Measurements from ENCODE around the gene NR5A2.

DNA sequence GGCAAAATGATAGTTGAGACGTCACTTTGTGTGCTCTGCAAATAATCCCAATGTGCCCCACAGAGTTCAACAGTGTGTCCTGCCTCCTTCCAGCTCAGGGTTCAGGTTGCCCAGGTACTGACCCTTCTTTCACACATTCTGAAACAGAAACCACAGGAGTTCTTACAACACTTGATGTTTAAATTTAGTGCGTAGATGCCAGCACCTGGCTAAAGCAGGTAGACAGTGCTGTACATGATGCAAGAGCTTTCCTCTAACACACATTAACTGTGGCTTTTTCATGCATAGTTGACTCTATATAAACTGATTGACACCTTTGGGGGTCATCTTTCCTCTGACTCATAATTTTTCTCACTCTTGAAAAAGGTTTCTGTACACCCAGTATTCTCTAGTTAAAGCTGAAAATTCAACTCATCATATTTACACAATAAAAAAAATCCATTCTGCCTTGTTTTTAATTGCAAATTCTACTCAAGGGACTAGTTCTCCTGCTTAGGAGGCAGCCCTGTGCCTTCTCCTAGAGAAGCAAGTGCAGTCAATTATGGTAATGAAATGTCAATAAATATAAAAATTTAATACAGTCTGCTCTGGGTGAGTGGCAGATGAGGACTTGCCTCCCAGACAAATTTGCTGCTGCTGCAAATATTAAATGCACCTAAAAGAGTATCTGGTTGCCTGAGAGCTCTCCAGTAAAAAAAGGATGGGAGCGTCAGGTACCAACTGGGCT is 91.4 kb downstream of the NR5A2 start:
- TF ChIP-seq ZNF416 (CRISPR knock-in tag; IDR thresholded peaks at IDR 0.05) (no peak), SMAD4 (CRISPR knock-in tag; IDR thresholded peaks at IDR 0.05) (no peak), CBFB (CRISPR knock-in tag; IDR thresholded peaks at IDR 0.05; ENCODE audit: low read depth) (no peak), NFATC4 (CRISPR knock-in tag; IDR thresholded peaks at IDR 0.05) (no peak), ZNF423 (CRISPR knock-in tag; IDR thresholded peaks at IDR 0.05) (no peak), GRHL2 (CRISPR knock-in tag; IDR thresholded peaks at IDR 0.05; ENCODE audit: insufficient replicate concordance, severe bottlenecking) (no peak), CREM (CRISPR knock-in tag; IDR thresholded peaks at IDR 0.05) (no peak)
- TF ChIP-seq, protein P1, sequence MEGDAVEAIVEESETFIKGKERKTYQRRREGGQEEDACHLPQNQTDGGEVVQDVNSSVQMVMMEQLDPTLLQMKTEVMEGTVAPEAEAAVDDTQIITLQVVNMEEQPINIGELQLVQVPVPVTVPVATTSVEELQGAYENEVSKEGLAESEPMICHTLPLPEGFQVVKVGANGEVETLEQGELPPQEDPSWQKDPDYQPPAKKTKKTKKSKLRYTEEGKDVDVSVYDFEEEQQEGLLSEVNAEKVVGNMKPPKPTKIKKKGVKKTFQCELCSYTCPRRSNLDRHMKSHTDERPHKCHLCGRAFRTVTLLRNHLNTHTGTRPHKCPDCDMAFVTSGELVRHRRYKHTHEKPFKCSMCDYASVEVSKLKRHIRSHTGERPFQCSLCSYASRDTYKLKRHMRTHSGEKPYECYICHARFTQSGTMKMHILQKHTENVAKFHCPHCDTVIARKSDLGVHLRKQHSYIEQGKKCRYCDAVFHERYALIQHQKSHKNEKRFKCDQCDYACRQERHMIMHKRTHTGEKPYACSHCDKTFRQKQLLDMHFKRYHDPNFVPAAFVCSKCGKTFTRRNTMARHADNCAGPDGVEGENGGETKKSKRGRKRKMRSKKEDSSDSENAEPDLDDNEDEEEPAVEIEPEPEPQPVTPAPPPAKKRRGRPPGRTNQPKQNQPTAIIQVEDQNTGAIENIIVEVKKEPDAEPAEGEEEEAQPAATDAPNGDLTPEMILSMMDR (IDR thresholded peaks at IDR 0.05), result no peak
- TF ChIP-seq, protein P2, sequence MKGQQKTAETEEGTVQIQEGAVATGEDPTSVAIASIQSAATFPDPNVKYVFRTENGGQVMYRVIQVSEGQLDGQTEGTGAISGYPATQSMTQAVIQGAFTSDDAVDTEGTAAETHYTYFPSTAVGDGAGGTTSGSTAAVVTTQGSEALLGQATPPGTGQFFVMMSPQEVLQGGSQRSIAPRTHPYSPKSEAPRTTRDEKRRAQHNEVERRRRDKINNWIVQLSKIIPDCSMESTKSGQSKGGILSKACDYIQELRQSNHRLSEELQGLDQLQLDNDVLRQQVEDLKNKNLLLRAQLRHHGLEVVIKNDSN (CRISPR knock-in tag; IDR thresholded peaks at IDR 0.05), result no peak
- TF ChIP-seq, protein P3, sequence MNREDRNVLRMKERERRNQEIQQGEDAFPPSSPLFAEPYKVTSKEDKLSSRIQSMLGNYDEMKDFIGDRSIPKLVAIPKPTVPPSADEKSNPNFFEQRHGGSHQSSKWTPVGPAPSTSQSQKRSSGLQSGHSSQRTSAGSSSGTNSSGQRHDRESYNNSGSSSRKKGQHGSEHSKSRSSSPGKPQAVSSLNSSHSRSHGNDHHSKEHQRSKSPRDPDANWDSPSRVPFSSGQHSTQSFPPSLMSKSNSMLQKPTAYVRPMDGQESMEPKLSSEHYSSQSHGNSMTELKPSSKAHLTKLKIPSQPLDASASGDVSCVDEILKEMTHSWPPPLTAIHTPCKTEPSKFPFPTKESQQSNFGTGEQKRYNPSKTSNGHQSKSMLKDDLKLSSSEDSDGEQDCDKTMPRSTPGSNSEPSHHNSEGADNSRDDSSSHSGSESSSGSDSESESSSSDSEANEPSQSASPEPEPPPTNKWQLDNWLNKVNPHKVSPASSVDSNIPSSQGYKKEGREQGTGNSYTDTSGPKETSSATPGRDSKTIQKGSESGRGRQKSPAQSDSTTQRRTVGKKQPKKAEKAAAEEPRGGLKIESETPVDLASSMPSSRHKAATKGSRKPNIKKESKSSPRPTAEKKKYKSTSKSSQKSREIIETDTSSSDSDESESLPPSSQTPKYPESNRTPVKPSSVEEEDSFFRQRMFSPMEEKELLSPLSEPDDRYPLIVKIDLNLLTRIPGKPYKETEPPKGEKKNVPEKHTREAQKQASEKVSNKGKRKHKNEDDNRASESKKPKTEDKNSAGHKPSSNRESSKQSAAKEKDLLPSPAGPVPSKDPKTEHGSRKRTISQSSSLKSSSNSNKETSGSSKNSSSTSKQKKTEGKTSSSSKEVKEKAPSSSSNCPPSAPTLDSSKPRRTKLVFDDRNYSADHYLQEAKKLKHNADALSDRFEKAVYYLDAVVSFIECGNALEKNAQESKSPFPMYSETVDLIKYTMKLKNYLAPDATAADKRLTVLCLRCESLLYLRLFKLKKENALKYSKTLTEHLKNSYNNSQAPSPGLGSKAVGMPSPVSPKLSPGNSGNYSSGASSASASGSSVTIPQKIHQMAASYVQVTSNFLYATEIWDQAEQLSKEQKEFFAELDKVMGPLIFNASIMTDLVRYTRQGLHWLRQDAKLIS (CRISPR knock-in tag; IDR thresholded peaks at IDR 0.05; ENCODE audit: borderline replicate concordance), result no peak
- TF ChIP-seq, protein P4, sequence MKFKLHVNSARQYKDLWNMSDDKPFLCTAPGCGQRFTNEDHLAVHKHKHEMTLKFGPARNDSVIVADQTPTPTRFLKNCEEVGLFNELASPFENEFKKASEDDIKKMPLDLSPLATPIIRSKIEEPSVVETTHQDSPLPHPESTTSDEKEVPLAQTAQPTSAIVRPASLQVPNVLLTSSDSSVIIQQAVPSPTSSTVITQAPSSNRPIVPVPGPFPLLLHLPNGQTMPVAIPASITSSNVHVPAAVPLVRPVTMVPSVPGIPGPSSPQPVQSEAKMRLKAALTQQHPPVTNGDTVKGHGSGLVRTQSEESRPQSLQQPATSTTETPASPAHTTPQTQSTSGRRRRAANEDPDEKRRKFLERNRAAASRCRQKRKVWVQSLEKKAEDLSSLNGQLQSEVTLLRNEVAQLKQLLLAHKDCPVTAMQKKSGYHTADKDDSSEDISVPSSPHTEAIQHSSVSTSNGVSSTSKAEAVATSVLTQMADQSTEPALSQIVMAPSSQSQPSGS (CRISPR knock-in tag; IDR thresholded peaks at IDR 0.05; ENCODE audit: borderline replicate concordance, low read depth), result no peak
- TF ChIP-seq, protein P5, sequence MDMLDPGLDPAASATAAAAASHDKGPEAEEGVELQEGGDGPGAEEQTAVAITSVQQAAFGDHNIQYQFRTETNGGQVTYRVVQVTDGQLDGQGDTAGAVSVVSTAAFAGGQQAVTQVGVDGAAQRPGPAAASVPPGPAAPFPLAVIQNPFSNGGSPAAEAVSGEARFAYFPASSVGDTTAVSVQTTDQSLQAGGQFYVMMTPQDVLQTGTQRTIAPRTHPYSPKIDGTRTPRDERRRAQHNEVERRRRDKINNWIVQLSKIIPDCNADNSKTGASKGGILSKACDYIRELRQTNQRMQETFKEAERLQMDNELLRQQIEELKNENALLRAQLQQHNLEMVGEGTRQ (CRISPR knock-in tag; IDR thresholded peaks at IDR 0.05), result no peak
